NK-92 (cell line): ENCODE data around the gene NTM.

Experiments used
- DNase-seq: peaks from one replicate; lab custom pipeline; 2025; ENCODE audit not compliant: unreplicated experiment; lab: John Stamatoyannopoulos, UW

The NTM gene

DNA sequence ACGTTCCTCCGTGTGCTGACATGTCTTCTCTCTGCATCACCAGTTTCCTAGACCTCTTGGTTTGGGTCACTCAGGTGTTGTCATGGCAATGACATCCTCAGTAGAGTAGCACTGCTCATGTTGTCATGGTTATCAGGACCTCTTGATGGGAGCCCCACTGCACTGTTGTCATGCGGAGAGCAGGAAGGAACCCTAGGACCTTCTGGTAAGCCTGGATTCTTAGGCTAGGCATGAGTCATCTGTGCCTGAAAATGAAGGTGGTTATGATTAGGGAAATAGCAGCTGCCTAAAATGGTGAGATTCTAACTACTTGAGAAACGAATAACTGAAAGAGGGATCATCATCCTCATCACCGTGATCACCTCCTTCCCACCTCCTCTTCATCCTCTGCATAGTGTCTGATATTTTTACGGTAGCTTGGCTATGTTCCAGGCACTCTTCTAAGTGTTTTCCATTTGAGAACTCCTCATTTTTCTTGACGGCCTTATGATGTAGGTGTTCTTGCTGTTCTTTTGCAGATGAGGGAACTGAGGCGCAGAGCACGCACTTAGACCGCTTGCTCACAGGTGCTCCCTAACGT lies 858.4 kb downstream of the NTM start:
- no peak for DNase-seq

- DNase-seq: no peak
Observed at GRCh38 chr11:132231656-132232347, 861.4 kb downstream of the NTM start.

GRCh38 chr11:132234878-132235277 lies 864.5 kb downstream of the NTM start:
- no peak for DNase-seq

GRCh38 chr11:132237781-132238180 lies 867.4 kb downstream of the NTM start:
- no peak for DNase-seq

DNA sequence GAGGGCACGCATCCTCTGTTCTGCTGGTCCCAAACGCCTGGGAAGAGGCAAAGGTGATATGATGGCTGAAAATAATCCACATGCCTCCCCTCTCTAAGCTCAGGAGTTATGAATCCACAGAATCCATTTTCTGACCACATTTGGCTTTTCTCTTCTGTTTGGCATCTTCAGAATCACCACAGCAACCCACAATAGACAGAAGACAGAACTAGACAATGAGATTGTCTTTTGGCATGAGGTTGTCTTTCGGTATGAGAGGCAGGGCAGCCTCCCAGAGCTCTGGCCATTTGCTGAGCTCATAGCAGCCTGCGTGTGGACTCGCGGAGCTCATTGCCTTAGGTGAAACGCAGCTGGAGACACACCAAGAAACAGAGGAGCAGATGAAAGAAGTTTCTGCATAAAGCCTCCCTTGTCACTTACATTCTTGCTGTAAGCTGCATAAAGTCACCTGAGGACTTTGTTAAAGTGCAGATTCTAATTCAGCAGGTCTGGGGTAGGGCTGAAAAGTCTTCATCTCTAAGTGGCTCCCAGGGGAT lies 868.0 kb downstream of the NTM start:
- DNase-seq: no peak

DNA sequence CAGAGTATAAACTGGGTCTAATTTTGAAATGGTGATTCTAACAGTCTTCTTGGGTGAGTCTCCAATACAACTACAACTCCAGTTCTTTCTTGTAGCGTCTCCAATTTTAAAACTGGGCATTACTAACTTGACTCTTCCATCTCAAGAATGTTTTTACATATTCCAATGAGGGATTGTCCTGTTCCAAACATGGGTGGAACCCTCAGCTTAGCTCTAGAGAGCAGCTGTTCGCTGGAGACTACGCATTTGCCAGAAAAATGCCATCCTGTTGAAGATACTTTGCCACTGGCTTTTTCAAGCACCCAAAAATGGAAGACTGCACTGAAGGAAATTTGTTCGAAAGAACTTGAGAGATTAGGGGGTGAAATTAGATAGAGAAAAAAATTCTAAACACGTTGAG lies 870.0 kb downstream of the NTM start:
- no peak for DNase-seq

GRCh38 chr11:132242632-132243031 lies 872.2 kb downstream of the NTM start:
- no peak for DNase-seq

DNA sequence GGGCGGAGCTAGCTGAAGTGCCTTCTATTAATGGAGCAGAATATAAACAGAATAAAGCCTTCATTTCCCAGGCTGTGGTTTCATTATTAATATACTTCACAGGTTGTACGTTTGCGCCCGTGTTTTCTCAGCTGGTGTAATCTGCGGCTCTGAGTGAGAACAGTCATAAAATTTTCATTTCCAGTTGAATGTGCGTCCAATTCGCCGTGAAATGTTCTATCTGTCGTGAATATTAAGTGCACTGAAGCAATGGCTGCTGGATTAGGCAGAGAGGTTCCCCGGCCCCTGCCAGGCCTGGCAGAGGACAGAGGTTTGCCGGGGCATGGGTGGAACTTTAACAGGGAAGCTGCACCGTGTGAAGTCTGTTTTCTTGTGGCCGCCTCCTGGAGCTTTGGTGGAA lies 874.4 kb downstream of the NTM start:
- no peak for DNase-seq

DNA sequence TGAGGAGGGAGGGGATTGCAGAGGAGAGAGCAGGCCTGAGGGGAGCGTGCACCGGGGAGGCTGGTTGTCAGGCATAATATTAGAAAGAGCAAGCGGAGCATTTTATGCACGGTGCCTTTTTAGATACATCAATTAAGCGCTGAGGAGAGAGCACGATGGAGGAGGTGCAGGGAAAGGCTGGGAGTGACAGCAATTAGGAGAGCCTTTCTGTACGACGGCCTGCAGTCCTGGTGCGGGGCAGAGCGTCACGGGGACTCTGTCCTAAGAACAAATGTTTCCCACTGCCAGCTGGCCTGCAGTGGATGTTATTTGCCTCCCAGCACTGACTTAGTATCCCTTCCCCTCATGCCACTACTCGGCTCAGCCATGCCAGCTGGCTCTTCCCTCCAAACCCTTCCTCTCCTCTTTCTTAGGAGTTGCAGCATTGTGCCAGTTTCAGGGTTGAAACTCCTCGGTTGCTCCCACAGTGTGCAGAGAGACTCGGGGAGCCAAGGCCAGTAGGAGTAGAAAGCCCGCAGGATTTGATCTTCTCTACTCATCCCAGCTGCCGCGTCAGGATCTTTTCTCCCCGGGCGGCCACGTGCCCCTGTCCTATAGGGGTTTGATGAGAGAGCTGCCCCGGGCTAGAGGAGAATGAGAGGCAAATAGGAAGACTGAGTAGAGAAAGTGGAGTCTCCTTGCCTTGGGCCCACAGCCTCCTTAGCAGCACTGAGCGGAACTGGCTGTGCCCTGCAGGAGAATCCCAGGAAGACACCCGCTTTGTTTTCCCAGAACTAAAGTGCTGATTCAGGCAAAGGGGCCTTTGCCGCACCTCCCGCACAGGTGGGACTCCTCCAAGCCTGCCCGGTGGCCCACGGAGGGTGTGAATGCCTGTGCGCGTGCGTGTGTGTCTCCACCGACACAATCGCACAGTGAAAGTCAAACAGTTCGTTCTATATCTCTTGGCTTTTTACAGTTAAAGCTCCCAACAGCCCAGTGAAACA lies 875.3 kb downstream of the NTM start:
- no peak for DNase-seq

GRCh38 chr11:132248580-132248979 lies 878.2 kb downstream of the NTM start:
- DNase-seq: no peak

DNA sequence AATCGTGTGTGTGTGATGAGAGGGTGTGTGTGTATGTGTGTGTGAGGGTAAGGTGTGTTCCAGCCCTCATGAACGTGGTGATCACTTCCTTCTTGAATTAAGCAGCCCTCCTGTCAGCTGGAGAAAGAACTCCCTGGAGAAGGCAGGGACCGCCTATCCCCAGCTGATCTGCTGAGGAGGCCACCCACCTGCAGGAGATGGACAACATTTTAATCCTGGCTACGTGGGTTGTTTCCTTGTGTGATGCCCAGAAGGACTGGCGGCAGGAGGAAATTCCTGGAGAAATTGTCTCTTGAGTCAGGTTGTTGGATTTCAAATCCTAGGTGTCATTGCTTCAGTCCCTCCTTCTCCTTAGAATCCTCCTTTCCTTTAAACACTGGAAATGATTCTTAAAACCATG lies 878.8 kb downstream of the NTM start:
- no peak for DNase-seq

GRCh38 chr11:132251061-132251460 lies 880.6 kb downstream of the NTM start:
- no peak for DNase-seq

- no peak for DNase-seq
Observed at GRCh38 chr11:132253469-132254264, 883.3 kb downstream of the NTM start.

- DNase-seq: no peak
Observed at GRCh38 chr11:132254906-132255305, 884.5 kb downstream of the NTM start.

DNA sequence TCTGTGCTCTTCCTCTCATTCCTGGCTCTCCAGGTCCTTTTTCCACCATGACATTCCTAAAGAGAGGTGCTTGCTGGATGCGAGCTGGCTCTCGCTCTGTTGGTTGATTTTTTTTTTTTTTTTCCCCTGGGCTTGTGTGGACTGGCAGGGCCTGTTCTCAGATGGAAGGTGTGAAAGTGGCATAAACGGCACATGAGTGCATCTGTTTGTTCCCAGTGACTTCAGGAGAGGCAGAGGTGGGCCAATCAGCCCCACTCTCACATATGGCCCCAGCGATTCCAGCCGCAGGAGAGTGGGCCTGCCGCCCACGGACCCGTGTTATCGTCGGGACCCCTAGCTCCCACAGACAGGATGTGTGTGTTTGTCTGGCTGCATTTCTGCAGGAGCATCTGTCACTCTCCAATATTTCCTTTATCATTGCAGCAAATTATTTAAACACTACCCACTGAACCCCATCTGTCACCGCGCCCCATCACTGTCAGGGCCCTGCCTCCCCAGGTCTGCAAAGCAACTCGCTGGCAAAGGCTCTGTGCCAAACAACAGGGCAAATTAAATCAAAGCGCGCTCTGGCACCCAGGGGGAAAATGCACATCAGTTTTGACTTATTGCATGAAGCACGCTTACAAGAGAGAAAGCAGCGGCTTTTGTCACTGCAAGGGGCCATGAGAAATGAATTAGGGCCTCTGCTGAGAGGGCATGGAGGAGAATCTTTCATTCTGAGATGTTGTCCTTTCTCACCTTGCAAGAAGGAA lies 886.3 kb downstream of the NTM start:
- DNase-seq: no peak

- no peak for DNase-seq
Observed at GRCh38 chr11:132257871-132258270, 887.5 kb downstream of the NTM start.

GRCh38 chr11:132258875-132259274 lies 888.5 kb downstream of the NTM start:
- DNase-seq: no peak

- DNase-seq: no peak
Observed at GRCh38 chr11:132260636-132261035, 890.2 kb downstream of the NTM start.

DNA sequence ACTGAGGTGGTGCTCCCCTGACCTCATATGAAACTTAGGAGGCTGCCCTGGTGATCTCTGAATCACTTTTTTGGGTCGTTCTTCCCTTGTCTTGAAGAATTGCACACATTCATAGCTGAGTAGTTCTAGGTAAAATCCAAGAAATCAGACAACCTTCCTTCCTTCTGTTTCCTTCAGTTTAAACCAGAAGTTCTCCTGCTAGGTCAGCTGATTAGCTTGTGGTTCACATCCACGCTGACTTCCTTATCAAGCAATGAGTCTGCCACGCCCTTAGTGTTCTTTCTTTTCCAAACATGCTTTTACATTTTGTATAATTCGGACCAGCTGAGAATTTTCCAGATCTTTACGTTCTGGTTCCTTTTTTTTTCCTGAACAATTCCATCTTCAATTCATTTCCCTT lies 892.8 kb downstream of the NTM start:
- DNase-seq: no peak

DNA sequence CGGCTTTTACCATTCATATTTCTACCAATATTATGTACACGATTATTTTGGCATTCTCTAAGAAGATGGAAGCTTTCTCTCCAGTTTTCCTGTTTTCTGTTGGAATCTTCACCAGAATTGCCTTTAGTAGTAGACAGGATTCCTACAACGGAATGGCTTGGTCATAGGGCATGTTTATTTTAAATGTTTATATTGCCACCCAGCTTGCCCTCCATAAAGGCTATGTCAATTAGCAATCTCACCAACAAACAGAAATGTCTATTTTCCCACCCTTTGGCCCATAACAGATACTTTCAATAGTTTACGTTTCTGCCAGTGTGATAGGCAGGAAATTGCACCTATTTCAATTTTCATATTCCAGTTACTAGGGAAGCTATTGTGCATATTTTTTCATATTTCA lies 893.5 kb downstream of the NTM start:
- no peak for DNase-seq
